Forelimb muscle (tissue), 1 donor: ENCODE measurements around the gene UNC119. TPM values are rescaled to one million over a fixed set of nuclear protein-coding genes. Genes with fewer than 3 reads are reported as not detected.
"Not testable (repeated sequence)": the region's sequence is repeated elsewhere in the genome, so short reads cannot be mapped to it uniquely, and the experiment has no call there.

Experiments
- DNase-seq: peaks from one replicate; pipeline ENCODE4 v3.0.0-alpha.2; 2013; ENCODE audit warnings: low read depth
- polyA plus RNA-seq: library from polyadenylated mRNA; unstranded; fragments of 120-200 nt; gene quantifications from one replicate; pipeline ENCODE4 v1.2.1, GENCODE V29; 2013; ENCODE audit not compliant: insufficient read length

UNC119 gene
- polyA plus RNA-seq, 1 donor = 10.7 TPM

GRCh38 chr17:28522281-28522680 lies 30.1 kb downstream of the UNC119 start:
- DNase-seq = not testable (repeated sequence)

- no peak for DNase-seq
These were observed 30.9 kb downstream of the UNC119 start for GRCh38 chr17:28521311-28522085.

- no peak for DNase-seq
These were observed 31.7 kb downstream of the UNC119 start for GRCh38 chr17:28520687-28521086.

GRCh38 chr17:28519236-28519635 lies 33.2 kb downstream of the UNC119 start:
- DNase-seq = no peak

GRCh38 chr17:28518578-28518977 lies 33.8 kb downstream of the UNC119 start:
- DNase-seq = no peak

GRCh38 chr17:28518132-28518531 lies 34.3 kb downstream of the UNC119 start:
- DNase-seq = no peak

- no peak for DNase-seq
These were observed 36.9 kb downstream of the UNC119 start for GRCh38 chr17:28515518-28515917.

- no peak for DNase-seq
These were observed 37.8 kb downstream of the UNC119 start for GRCh38 chr17:28514561-28515002.

GRCh38 chr17:28513476-28513875 lies 38.9 kb downstream of the UNC119 start:
- DNase-seq = no peak

GRCh38 chr17:28511858-28512461 lies 40.5 kb downstream of the UNC119 start:
- no peak for DNase-seq

GRCh38 chr17:28509789-28510188 lies 42.6 kb downstream of the UNC119 start:
- no peak for DNase-seq

GRCh38 chr17:28508211-28508724 lies 44.2 kb downstream of the UNC119 start:
- no peak for DNase-seq

- DNase-seq = no peak
These were observed 44.7 kb downstream of the UNC119 start for GRCh38 chr17:28507567-28508203.

- no peak for DNase-seq
These were observed 45.5 kb downstream of the UNC119 start for GRCh38 chr17:28506763-28507487.

GRCh38 chr17:28505986-28506665 lies 46.3 kb downstream of the UNC119 start, which contains the start of gene FOXN1:
Gene FOXN1 (plus strand): TSS chr17:28506348. CDS start chr17:28523970, 17,622 bp downstream.
- DNase-seq = no peak

GRCh38 chr17:28503420-28503819 lies 49.0 kb downstream of the UNC119 start:
- no peak for DNase-seq

GRCh38 chr17:28501421-28502284 lies 50.8 kb downstream of the UNC119 start:
- DNase-seq = no peak

GRCh38 chr17:28500712-28501379 lies 51.6 kb downstream of the UNC119 start:
- no peak for DNase-seq

GRCh38 chr17:28499684-28500357 lies 52.6 kb downstream of the UNC119 start:
- no peak for DNase-seq
